GM12878 (cell line): ENCODE measurements around the gene PTPN5. TPM values are rescaled to one million over a fixed set of nuclear protein-coding genes. Genes with fewer than 3 reads are reported as not detected.
A peak's percentile ranks its signal among the peaks of the same experiment; 100 is the strongest.

ENCODE experiments used
- ATAC-seq: fragments of 200-7000 bp; cut with Tn5 transposase; 3 replicates; pipeline ENCODE4 v1.9.1; 2020; ENCODE audit warnings: mild to moderate bottlenecking, moderate library complexity
- BruUV-seq: library from RNA; stranded (reverse); fragments of 400-500 nt; replicated peaks from 2 replicates; lab custom pipeline; 2021; lab: Mats Ljungman, UMichigan
- CTCF ChIA-PET: fragments of 300-600 bp; sonication (Branson Sonifier 250); formaldehyde crosslinking; extraction: SDS; loops from one replicate; lab custom pipeline; 2021; ENCODE audit warnings: inconsistent platforms; lab: Yijun Ruan, JAX
- POLR2A ChIA-PET: fragments of 350-600 bp; formaldehyde crosslinking; extraction: SDS; loops from one replicate; lab custom pipeline; 2021; ENCODE audit warnings: inconsistent platforms; lab: Charles Lee
- RAD21 ChIA-PET: fragments of 300-600 bp; sonication (Branson Sonifier 250); formaldehyde crosslinking; loops from one replicate; lab custom pipeline; 2023; ENCODE audit warnings: antibody characterized with exemption; ENCODE audit not compliant: unreplicated experiment; lab: Charles Lee
- SMC1A ChIA-PET: fragments of 300-600 bp; sonication (Branson Sonifier 250); formaldehyde crosslinking; loops from one replicate; lab custom pipeline; 2023; ENCODE audit not compliant: unreplicated experiment, uncharacterized antibody; lab: Charles Lee
- DNase-seq: peaks from one replicate; pipeline ENCODE4 v3.0.0-alpha.2; 2011; ENCODE audit warnings: low read depth, low spot score
- FAIRE-seq: peaks from 3 replicates; lab custom pipeline; 2011; peaks lifted over from hg19 to GRCh38; lab: Jason Lieb, UNC
- H2AFZ ChIP-seq: 2 replicates; pipeline ENCODE4 v1.6.0; 2011; ENCODE audit warnings: low read depth, low read length, control low read depth; ENCODE audit not compliant: control insufficient read depth
- H3K27ac ChIP-seq: 2 replicates; pipeline ENCODE4 v1.5.1; 2011; ENCODE audit warnings: control low read depth; ENCODE audit not compliant: control insufficient read depth, insufficient read depth
- H3K27me3 ChIP-seq, 2 experiments: replicated peaks in 1 of 2; 2 replicates each; pipeline versions ENCODE4 v1.6.0 to v1.6.1; 2011; ENCODE audit warnings: low read length in 1 of 2; ENCODE audit not compliant: control insufficient read depth in 2 of 2, insufficient read depth in 2 of 2
- H3K36me3 ChIP-seq, 2 experiments: 2 replicates each; pipeline ENCODE4 v1.5.1; 2011; ENCODE audit warnings: low read length in 1 of 2; ENCODE audit not compliant: control insufficient read depth in 2 of 2, insufficient read depth in 2 of 2
- H3K4me1 ChIP-seq: 2 replicates; pipeline ENCODE4 v1.6.1; 2011; ENCODE audit warnings: mild to moderate bottlenecking, low read length, moderate library complexity, mixed read lengths; ENCODE audit not compliant: control insufficient read depth, insufficient read depth
- H3K4me2 ChIP-seq: 2 replicates; pipeline ENCODE4 v1.6.0; 2011; ENCODE audit warnings: control low read depth; ENCODE audit not compliant: control insufficient read depth, insufficient read depth
- H3K4me3 ChIP-seq: fragments of 200-600 bp; sonication (generic); 2 replicates; pipeline ENCODE4 v1.5.1; 2016
- H3K79me2 ChIP-seq: 2 replicates; pipeline ENCODE4 v1.6.0; 2011; ENCODE audit warnings: low read length; ENCODE audit not compliant: control insufficient read depth, insufficient read depth
- H3K9ac ChIP-seq: 2 replicates; pipeline ENCODE4 v1.8.0; 2011; ENCODE audit warnings: low read length, control low read depth, mixed read lengths; ENCODE audit not compliant: control insufficient read depth, insufficient read depth
- H3K9me3 ChIP-seq: replicated peaks from 3 replicates; pipeline ENCODE4 v1.5.1; 2011; ENCODE audit warnings: mild to moderate bottlenecking, low read length; ENCODE audit not compliant: control insufficient read depth, insufficient read depth
- H4K20me1 ChIP-seq: 2 replicates; pipeline ENCODE4 v1.6.0; 2011; ENCODE audit not compliant: control insufficient read depth, insufficient read depth
- BHLHE40 ChIP-seq, 2 experiments: fragments of 450-650 bp in 1 of 2; IDR thresholded peaks; 2 replicates each; pipeline ENCODE4 v1.6.1; 2011 to 2017; ENCODE audit warnings: low read depth in 2 of 2, borderline replicate concordance in 1 of 2, improper control_type of control experiment in 1 of 2, low read length in 1 of 2, mild to moderate bottlenecking in 1 of 2
- SPI1 ChIP-seq: IDR thresholded peaks from 2 replicates; pipeline ENCODE4 v1.6.1; 2011; ENCODE audit warnings: low read depth, mild to moderate bottlenecking, low read length, moderate library complexity, borderline replicate concordance; ENCODE audit not compliant: insufficient read depth
- WGBS: methylation state at CpG from one replicate; pipeline ENCODE4 v1.1.6; 2016; ENCODE audit warnings: low lambda C conversion rate; ENCODE audit not compliant: insufficient replicate concordance, insufficient coverage; ENCODE audit errors: missing lambda C conversion rate; 5-methylcytosine and 5-hydroxymethylcytosine counted together
- in situ Hi-C: fragments of 300-500 bp; cut with MboI; formaldehyde crosslinking; loops from 9 replicates; pipeline ENCODE4 v1.14.3; 2018; ENCODE audit warnings: mixed read lengths
- intact Hi-C: fragments of 100-400 bp; cut with micrococcal nuclease; formaldehyde crosslinking; loops from one replicate; pipeline ENCODE4 v1.14.2; 2022; ENCODE audit not compliant: unreplicated experiment
- polyA plus RNA-seq, 11 experiments: library from polyadenylated mRNA; depleted of rRNA in 4 of 11; unstranded in 6 of 11; stranded (reverse) in 5 of 11; fragments of >200 nt; fragmentation: Nextera tagmentation in 4 of 11; fragmentation: Illumina TruSeq in 1 of 11; extraction: Ambion mirVana in 4 of 11; extraction: Trizol in 1 of 11; gene quantifications; 1 replicate in 1 of 11; 2 replicates in 10 of 11; pipeline versions ENCODE4 v1.2.1 to v1.2.3, GENCODE V29; 2011 to 2016; ENCODE audit warnings: inconsistent platforms in 2 of 11, missing spikeins in 2 of 11, low read depth in 1 of 11
- total RNA-seq, 4 experiments: library from RNA; depleted of rRNA in 3 of 4; stranded (reverse); fragments of >200 nt in 3 of 4; fragmentation: Illumina TruSeq in 1 of 4; extraction: Trizol in 1 of 4; gene quantifications; 2 replicates each; pipeline versions ENCODE4 v1.2.1 to v1.2.3, GENCODE V29; 2013 to 2021

Gene PTPN5
- total and polyA plus RNA-seq, 10 of the 15 experiments (the other 5 are each of a cell fraction or from before 2014, with no cell fraction given), result 0.04 to 0.06 (median 0.05) TPM; not detected in 7

GRCh38 chr11:18707811-18708340, 83.7 kb downstream of the PTPN5 start:
- Histone ChIP-seq H3K27ac (no peak overlapping the region), H3K36me3 (no peaks in the 10 kb centered on the region), H3K4me1 (0 out of 2 replicates have a peak, but pooled peaks cover 3% of the 10 kb centered on the region), H2AFZ (no peak overlapping the region), H3K4me2 (no peak overlapping the region), H4K20me1 (no peaks in the 10 kb centered on the region), H3K27me3 (peaks cover 6 to 10% of the 10 kb centered on the region in 2 experiments), H3K9ac (no peak overlapping the region), H3K4me3 (no peak overlapping the region), H3K9me3 (no peaks in the 10 kb centered on the region; the same call in 2 of the 3 replicates), H3K79me2 (no peaks in the 10 kb centered on the region)
- peak; percentile 36; the same call in 1 of the 2 replicates for TF ChIP-seq SPI1
- no peak for TF ChIP-seq BHLHE40 (IDR thresholded peaks at IDR 0.05; ENCODE audit: borderline replicate concordance in 1 of 2, low read depth in 2 of 2, low read length in 1 of 2)
- CTCF ChIA-PET, result interaction anchor here (1.1 to 2.0 kb wide), 2 partner anchors 14 to 57 kb away, joined by 6 to 7 read pairs; no protein-coding TSS in a partner anchor
- BruUV-seq, result no TSS peak
- DNase-seq, result no peak
- SMC1A ChIA-PET, result interaction anchor here (0.7 to 1.2 kb wide), 4 partner anchors 28 to 75 kb away, joined by 3 to 4 read pairs (median 4); no protein-coding TSS in a partner anchor
- in situ Hi-C loops, result no loop called here
- no peak for ATAC-seq
- no peak for FAIRE-seq
- intact Hi-C loops, result no loop called here
- RAD21 ChIA-PET, result interaction anchor here (1.1 to 1.6 kb wide), 2 partner anchors 14 to 23 kb away, joined by 4 to 5 read pairs; no protein-coding TSS in a partner anchor
- 80% methylated on average over 12 of the region's 12 CpGs for WGBS
- POLR2A ChIA-PET, result interaction anchor here (1.2 kb wide), 1 partner anchor 11 kb away, joined by 3 read pairs; no protein-coding TSS in a partner anchor
